ENCODE results near the gene DMRT3.
A peak's percentile ranks its signal among the peaks of the same experiment; 100 is the strongest.

DMRT3 gene

DNA sequence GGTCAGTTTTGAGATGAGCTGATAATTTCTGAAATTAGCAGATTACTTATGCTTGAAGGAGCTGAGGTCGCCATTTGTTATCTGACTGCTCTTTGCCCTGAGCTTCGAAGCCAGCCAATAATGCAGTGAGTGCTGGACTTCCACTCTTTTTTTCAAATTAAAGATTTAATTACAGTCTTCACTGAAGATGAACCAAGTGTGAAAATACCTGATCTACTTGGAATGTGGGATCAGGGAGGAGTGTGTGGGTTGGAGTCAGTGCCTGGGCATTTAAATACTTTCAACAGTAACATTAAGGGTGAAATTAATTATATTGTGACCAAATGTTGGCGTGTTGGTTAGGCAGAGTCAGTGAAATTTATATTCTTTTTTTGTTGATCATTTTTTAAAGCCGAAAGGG is 23.9 kb upstream of the DMRT3 start:
- H3K9ac ChIP-seq (ENCODE audit: low read length): no peak overlapping the region
- no peaks in the 10 kb centered on the region for H3K4me1 ChIP-seq (ENCODE audit: control insufficient read depth, insufficient read depth, low read length)
- no peaks in the 10 kb centered on the region for H3K36me3 ChIP-seq (ENCODE audit: control insufficient read depth, insufficient read depth, low read length, severe bottlenecking)
- no peak for DNase-seq (ENCODE audit: low read depth)
- no peaks in the 10 kb centered on the region for H3K9me3 ChIP-seq (ENCODE audit: control insufficient read depth, low read length)
- H3K27me3 ChIP-seq (replicated peaks; ENCODE audit: control insufficient read depth, insufficient read depth, low read length): peaks cover 38% of the 10 kb centered on the region
- H3K4me3 ChIP-seq (ENCODE audit: low read length): no peak overlapping the region

DNA sequence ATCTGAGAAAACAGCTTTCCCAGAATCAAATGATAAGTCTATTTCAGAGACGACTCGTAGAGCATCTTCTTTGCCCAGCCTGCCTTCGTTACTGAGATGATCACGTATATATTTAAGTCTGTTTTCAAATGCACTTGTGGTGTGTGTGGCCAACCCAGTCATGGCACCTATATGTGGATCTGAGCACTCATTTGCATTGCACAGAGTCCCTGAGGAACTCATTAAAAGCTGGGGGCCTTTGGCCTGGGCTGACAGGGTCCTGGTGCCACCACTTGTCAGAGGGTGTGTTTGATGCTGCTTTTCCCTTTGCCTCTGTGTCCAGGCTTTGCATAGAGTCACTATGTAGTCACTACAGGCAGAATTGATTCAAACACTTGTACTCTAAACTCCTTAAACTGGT is 17.4 kb upstream of the DMRT3 start:
- Histone ChIP-seq H3K27me3 (replicated peaks; ENCODE audit: control insufficient read depth, insufficient read depth, low read length) (peaks cover 32% of the 10 kb centered on the region), H3K36me3 (ENCODE audit: control insufficient read depth, insufficient read depth, low read length, severe bottlenecking) (no peaks in the 10 kb centered on the region), H3K9ac (ENCODE audit: low read length) (no peak overlapping the region), H3K4me3 (ENCODE audit: low read length) (no peak overlapping the region), H3K9me3 (ENCODE audit: control insufficient read depth, low read length) (no peaks in the 10 kb centered on the region), H3K4me1 (ENCODE audit: control insufficient read depth, insufficient read depth, low read length) (no peaks in the 10 kb centered on the region)
- DNase-seq (ENCODE audit: low read depth): no peak

GRCh38 chr9:959914-960313 is 16.5 kb upstream of the DMRT3 start:
- peaks cover 36% of the 10 kb centered on the region for H3K27me3 ChIP-seq (replicated peaks; ENCODE audit: control insufficient read depth, insufficient read depth, low read length)
- no peak overlapping the region for H3K9ac ChIP-seq (ENCODE audit: low read length)
- no peaks in the 10 kb centered on the region for H3K9me3 ChIP-seq (ENCODE audit: control insufficient read depth, low read length)

GRCh38 chr9:962023-962422 is 14.4 kb upstream of the DMRT3 start:
- Histone ChIP-seq H3K27me3 (replicated peaks; ENCODE audit: control insufficient read depth, insufficient read depth, low read length) (peaks cover 49% of the 10 kb centered on the region), H3K36me3 (ENCODE audit: control insufficient read depth, insufficient read depth, low read length, severe bottlenecking) (no peaks in the 10 kb centered on the region), H3K9ac (ENCODE audit: low read length) (no peak overlapping the region), H3K4me3 (ENCODE audit: low read length) (no peak overlapping the region), H3K9me3 (ENCODE audit: control insufficient read depth, low read length) (no peaks in the 10 kb centered on the region), H3K4me1 (ENCODE audit: control insufficient read depth, insufficient read depth, low read length) (no peaks in the 10 kb centered on the region)
- DNase-seq (ENCODE audit: low read depth): no peak

More at GRCh38 chr9:959914-960313, 16.5 kb upstream of the DMRT3 start:
- DNase-seq (ENCODE audit: low read depth): no peak
- Histone ChIP-seq H3K4me1 (ENCODE audit: control insufficient read depth, insufficient read depth, low read length) (no peaks in the 10 kb centered on the region), H3K4me3 (ENCODE audit: low read length) (no peak overlapping the region), H3K36me3 (ENCODE audit: control insufficient read depth, insufficient read depth, low read length, severe bottlenecking) (no peaks in the 10 kb centered on the region)

GRCh38 chr9:965497-965896 is 11.0 kb upstream of the DMRT3 start:
- DNase-seq (ENCODE audit: low read depth): no peak
- Histone ChIP-seq H3K27me3 (replicated peaks; ENCODE audit: control insufficient read depth, insufficient read depth, low read length) (peaks cover 42% of the 10 kb centered on the region), H3K4me1 (ENCODE audit: control insufficient read depth, insufficient read depth, low read length) (no peaks in the 10 kb centered on the region), H3K36me3 (ENCODE audit: control insufficient read depth, insufficient read depth, low read length, severe bottlenecking) (no peaks in the 10 kb centered on the region), H3K4me3 (ENCODE audit: low read length) (no peak overlapping the region), H3K9me3 (ENCODE audit: control insufficient read depth, low read length) (no peaks in the 10 kb centered on the region), H3K9ac (ENCODE audit: low read length) (no peak overlapping the region)

GRCh38 chr9:966870-967269 is 9.6 kb upstream of the DMRT3 start:
- Histone ChIP-seq H3K4me1 (ENCODE audit: control insufficient read depth, insufficient read depth, low read length) (no peaks in the 10 kb centered on the region), H3K27me3 (replicated peaks; ENCODE audit: control insufficient read depth, insufficient read depth, low read length) (peaks cover 36% of the 10 kb centered on the region), H3K9ac (ENCODE audit: low read length) (no peak overlapping the region)

DNA sequence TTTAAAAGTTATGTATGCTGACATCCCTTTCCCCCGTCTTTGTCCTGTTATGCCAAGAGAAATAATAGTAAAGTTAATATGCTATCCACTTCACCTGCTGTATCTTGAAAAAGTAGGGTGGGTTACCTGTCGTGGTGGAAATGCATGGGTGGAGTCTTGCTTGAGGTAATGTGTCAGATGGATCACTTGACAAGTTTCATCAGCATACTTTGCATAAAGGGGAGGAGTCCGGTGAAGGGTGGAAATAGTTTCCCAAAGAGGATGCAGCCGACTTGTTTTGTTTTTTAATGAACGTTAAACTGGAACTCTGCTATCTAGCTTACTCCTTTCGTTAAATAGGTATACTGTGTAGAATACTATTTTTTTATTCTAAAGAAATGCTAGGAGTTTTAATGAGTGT is 9.0 kb upstream of the DMRT3 start:
- no peak for DNase-seq (ENCODE audit: low read depth)
- Histone ChIP-seq H3K36me3 (ENCODE audit: control insufficient read depth, insufficient read depth, low read length, severe bottlenecking) (no peaks in the 10 kb centered on the region), H3K4me1 (ENCODE audit: control insufficient read depth, insufficient read depth, low read length) (no peaks in the 10 kb centered on the region), H3K27me3 (replicated peaks; ENCODE audit: control insufficient read depth, insufficient read depth, low read length) (peaks cover 41% of the 10 kb centered on the region), H3K9ac (ENCODE audit: low read length) (no peak overlapping the region), H3K9me3 (ENCODE audit: control insufficient read depth, low read length) (no peaks in the 10 kb centered on the region), H3K4me3 (ENCODE audit: low read length) (peak overlapping the region; percentile 71)

More at GRCh38 chr9:966870-967269, 9.6 kb upstream of the DMRT3 start:
- Histone ChIP-seq H3K36me3 (ENCODE audit: control insufficient read depth, insufficient read depth, low read length, severe bottlenecking) (no peaks in the 10 kb centered on the region), H3K4me3 (ENCODE audit: low read length) (no peak overlapping the region), H3K9me3 (ENCODE audit: control insufficient read depth, low read length) (no peaks in the 10 kb centered on the region)
- DNase-seq (ENCODE audit: low read depth): no peak

DNA sequence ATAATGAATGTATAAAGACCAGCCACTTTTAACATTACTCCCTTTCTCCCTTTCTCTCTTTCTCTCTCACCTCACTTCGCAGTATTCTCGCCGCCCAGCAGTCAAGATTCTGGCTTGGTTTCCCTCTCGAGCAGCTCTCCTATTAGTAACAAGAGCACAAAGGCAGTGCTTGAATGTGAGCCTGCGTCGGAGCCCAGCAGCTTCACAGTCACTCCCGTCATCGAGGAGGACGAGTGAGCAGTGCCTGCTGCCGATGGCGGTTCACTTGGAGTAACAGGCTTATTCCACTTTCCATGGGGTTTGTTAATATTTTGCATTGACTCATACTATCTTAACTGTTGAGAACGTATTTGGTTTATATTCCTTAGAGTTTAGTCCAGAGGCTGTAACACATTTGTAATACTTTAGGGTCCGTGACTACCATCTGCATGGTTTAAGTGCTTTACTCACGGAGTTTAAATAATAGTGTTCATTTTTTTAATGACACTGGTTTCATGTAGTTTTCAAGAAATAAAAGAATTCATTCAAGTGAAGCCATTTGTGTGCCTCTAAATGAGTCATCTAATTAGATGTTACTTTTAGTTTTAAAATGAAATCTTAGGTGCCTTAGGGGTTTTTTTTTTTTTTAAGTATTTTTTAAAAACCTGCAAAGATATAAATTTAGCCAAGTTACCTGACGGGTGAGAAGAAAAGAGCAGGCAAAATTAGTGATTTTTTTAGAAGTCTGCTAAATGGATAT is 8.4 kb upstream of the DMRT3 start:
- no peaks in the 10 kb centered on the region for H3K9me3 ChIP-seq (ENCODE audit: control insufficient read depth, low read length)
- H3K36me3 ChIP-seq (ENCODE audit: control insufficient read depth, insufficient read depth, low read length, severe bottlenecking): no peaks in the 10 kb centered on the region
- no peak overlapping the region for H3K9ac ChIP-seq (ENCODE audit: low read length)
- no peaks in the 10 kb centered on the region for H3K4me1 ChIP-seq (ENCODE audit: control insufficient read depth, insufficient read depth, low read length)
- peak overlapping the region; percentile 71 for H3K4me3 ChIP-seq (ENCODE audit: low read length)
- DNase-seq (ENCODE audit: low read depth): peak; percentile 1
- H3K27me3 ChIP-seq (replicated peaks; ENCODE audit: control insufficient read depth, insufficient read depth, low read length): peaks cover 47% of the 10 kb centered on the region

- Histone ChIP-seq H3K9me3 (ENCODE audit: control insufficient read depth, low read length) (no peaks in the 10 kb centered on the region), H3K27me3 (replicated peaks; ENCODE audit: control insufficient read depth, insufficient read depth, low read length) (peaks cover 54% of the 10 kb centered on the region), H3K4me1 (ENCODE audit: control insufficient read depth, insufficient read depth, low read length) (no peaks in the 10 kb centered on the region), H3K36me3 (ENCODE audit: control insufficient read depth, insufficient read depth, low read length, severe bottlenecking) (no peaks in the 10 kb centered on the region), H3K4me3 (ENCODE audit: low read length) (no peak overlapping the region), H3K9ac (ENCODE audit: low read length) (no peak overlapping the region)
- DNase-seq (ENCODE audit: low read depth): no peak
These were observed 6.9 kb upstream of the DMRT3 start for GRCh38 chr9:969310-970150.

- Histone ChIP-seq H3K4me3 (ENCODE audit: low read length) (no peak overlapping the region), H3K27me3 (replicated peaks; ENCODE audit: control insufficient read depth, insufficient read depth, low read length) (peaks cover 58% of the 10 kb centered on the region)
These were observed 6.1 kb upstream of the DMRT3 start for GRCh38 chr9:970151-970996.

More at GRCh38 chr9:970151-970996, 6.1 kb upstream of the DMRT3 start:
- no peak overlapping the region for H3K9ac ChIP-seq (ENCODE audit: low read length)
- no peaks in the 10 kb centered on the region for H3K36me3 ChIP-seq (ENCODE audit: control insufficient read depth, insufficient read depth, low read length, severe bottlenecking)
- DNase-seq (ENCODE audit: low read depth): no peak
- no peaks in the 10 kb centered on the region for H3K9me3 ChIP-seq (ENCODE audit: control insufficient read depth, low read length)
- no peaks in the 10 kb centered on the region for H3K4me1 ChIP-seq (ENCODE audit: control insufficient read depth, insufficient read depth, low read length)

Measured in adipocyte (in vitro differentiated cells).